NCI-H146 treated with DMSO at 0.1 percent for 48 hours (cell line): ENCODE results near the gene RAB3A.
A peak's percentile ranks its signal among the peaks of the same experiment; 100 is the strongest.
"Not testable (repeated sequence)": the region's sequence is repeated elsewhere in the genome, so short reads cannot be mapped to it uniquely, and the experiment has no call there.

ENCODE experiments used
- DNase-seq: peaks from one replicate; lab custom pipeline; 2025; ENCODE audit not compliant: unreplicated experiment; lab: John Stamatoyannopoulos, UW

Gene RAB3A

DNA sequence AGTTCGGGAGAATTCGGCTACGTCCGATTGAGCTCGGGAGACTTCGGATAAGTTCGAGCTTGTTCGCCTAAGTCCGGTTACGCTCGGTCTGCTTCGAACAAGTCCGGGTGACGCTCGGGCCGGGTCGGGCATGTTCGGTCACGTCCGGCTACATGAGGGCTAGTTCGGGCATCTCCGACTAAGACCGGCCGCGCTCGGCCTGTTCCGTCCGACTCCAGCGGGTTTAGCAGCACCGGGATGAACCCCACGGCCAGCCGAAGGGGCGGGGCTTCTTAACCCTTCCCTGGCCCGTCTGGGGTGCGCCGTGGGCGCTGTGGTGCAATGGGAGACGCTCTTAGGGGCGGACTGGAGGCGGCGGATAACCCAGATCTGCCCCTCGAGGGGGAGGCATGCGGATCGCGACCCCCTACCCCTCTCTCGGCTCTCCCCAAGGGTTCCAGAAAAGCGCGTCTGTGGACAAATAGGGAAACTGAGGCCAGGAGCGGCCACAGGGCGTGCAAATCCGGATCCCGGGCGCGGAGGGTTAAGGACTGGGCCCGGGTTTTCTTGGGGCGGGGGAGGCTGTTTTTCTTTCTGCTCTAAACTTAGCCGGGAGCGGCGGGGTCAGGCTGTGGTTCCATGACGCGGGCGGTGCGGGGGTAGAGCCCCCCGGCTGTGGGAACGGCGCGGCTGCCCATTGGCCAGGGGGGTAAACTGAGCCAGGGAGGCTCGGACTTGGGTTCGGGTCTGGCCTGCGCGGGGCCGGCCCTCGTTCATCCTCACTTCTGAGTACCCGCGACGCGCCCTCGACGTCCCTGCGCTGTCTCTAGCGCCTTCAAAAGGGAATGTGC, 20.9 kb upstream of the RAB3A start:
- DNase-seq: peak; percentile 97

- peak; percentile 48 for DNase-seq
Measured at GRCh38 chr19:18223860-18224524, 20.1 kb upstream of the RAB3A start.

DNA sequence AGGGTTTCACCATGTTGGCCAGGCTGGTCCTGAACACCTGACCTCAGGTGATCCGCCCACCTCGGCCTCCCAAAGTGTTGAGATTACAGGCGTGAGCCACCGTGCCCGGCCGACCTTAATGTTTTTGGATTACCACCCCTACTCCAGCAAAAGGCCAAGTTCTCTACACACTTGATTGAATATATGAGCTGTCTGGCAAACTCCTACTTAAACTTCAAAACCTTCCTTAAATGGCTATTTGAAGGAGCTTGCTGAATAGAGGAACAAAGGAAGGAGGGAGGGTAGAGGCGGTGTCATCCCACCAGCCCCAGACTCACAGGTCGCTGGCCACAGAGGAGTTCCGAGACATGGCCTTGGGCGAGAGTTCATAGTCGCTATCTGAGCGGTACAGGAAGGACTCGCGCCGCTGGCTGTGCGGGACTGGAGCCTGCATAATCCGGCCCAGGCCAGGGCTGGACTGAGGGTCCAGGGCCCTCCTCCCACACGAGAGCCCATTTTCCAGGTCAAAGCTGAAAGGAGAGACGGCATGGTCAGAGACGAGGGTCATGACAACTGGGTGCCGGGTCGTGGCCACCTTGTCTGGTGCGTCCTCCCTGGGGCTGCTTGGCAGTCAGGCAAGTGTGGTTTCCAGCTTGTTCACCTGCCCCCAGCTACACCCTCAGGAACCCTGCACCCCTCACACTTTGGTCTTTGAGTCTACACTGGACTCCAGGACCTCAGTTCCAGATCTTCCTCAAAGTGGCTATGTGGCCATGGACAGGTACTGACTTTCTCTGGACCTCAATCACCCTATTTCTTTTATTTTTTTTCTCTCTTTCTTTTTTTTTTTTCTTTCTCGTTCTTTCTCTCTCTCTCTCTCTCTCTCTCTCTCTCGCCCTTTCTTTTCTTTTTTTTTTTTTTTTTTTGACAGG, 18.2 kb upstream of the RAB3A start:
- DNase-seq: no peak

GRCh38 chr19:18220632-18221275, 16.9 kb upstream of the RAB3A start:
- DNase-seq: peak; percentile 58

DNA sequence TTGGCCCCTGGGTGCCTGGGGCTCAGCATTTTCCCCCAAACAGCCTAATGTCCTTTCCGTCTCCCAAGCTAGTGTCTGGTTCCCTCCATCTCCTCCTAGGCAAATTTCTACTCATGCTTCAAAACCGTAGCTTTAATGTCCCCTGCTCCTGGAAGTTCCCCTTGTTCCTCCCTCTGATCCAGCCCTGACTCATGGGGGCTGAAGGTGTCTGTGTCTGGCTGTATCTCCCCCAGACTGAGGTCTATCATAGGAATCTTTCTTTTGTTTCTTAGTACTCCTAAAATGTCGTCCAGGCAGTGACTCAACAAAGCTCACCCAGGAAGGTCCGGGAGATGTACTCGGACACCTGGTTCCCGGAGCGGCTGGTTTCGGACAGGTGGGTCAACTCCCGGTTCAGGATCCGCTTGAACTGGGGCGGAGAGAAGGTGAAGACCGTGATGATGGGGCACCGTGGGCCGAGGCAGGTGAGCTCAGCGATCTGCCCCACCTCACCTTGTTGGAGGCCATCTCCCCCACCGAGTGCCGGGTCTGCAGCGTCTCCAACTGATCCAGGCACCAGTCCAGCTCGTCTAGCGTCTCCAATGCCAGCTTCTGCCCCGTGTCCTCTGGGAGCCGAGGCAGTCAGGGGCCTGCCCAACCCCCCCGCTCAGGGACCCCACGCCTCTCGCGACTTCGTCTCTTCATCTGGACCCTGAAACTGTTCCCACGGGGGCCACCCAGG, 16.2 kb upstream of the RAB3A start:
- no peak for DNase-seq

DNA sequence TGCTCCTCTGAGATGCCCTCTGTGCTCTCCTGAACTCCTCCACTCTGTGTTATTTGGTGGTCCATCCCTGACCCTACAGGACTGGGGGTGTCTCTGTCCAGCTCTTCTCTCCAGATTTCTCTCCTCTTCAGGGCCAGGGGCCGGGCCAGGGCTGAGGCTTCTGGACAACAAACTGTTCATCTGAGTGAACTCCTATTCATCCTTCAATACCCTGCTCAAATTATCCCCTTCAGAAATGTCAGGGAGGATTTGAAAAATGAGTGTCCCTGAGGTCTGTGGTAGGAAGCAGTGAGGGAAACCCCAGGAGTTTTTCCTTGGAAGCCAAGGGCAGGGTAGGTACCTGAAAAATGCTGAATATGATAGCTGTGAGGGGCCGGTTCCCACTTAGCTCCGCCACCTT, 14.8 kb upstream of the RAB3A start:
- DNase-seq: no peak

DNA sequence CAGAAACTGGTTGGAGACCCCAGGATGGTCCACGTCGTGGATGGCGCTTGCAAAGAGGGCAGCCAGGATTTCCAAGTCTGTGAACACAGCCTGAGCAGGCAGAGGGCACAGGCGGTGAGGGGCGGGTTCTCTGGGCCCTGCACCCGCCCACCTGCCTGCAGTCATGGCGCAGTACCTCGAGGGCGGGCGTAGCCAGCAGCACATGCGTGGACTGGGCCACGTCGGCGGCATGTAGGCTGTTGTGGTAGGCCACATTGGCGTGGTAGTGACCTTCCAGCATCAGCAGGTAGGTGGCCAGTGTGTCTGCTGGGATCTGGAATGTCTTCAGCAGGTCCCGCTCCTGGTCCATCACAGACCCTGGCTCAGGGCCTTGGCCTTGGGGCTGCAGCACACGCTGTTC, 14.3 kb upstream of the RAB3A start:
- DNase-seq: no peak

GRCh38 chr19:18216789-18217188, 12.9 kb upstream of the RAB3A start:
- DNase-seq: no peak

DNA sequence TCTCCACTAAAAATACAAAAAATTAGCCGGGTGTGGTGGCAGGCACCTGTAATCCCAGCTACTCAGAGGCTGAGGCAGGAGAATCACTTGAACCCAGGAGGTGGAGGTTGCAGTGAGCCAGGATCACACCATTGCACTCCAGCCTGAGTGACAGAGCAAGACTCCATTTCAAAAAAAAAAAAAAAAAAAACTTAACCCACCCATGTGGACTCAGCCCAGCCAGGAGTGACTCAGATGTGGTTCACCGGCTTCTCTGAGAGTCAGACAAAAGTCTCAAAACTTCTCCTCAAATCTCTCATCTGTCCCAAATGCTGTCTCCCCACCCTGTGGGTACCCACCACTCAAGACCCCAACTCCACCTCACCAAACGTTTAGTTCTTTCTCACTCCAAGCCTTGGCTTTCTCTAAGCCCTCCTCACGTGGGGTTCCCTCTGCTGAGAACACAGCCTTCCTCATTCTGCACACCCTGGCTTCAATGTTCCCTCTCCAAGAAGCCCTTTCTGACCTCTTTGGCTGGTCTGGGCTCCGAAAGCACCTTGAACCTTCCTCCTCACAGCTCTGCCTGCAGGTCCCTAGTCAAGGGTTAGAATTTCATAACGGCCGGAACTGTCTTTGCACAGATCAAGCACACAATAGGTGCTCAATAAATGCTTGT, 11.1 kb upstream of the RAB3A start:
- DNase-seq: no peak

DNA sequence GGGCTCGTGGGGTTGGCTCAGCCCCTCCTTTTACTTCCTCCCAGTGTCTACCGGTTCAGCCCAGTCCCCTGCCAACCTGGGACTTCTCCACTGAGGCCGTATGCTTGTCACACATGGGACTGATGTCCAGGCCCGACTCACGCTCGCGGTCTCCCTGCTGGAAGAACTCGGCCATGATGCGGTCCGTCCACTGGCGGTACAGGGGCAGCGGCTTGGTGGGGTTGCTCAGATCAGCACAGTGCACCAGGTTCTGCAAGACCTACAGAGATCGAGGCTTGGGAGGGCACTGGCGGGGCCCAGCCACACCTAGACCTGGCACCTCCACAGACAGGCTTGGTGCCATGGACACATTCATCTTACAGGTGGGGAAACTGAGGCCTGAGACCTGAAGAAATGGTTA, 7.8 kb upstream of the RAB3A start:
- no peak for DNase-seq

DNA sequence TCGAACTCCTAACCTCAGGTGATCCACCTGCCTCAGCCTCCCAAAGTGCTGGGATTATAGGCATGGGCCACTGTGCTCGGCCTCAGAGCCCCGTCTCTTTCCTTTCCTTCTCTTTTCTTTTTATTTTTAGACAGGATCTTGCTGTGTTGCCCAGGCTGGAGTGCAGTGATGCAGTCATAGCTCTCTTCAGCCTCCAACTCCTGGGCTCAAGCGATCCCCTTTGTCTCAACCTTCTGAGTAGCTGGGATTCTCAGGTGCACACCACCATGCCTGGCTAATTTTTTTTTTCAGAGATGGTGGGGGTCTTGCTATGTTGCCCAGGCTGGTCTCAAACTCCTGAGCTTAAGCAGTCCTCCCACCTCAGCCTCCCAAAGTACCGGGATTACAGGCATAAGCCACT, 6.1 kb upstream of the RAB3A start:
- DNase-seq: not testable (repeated sequence)

DNA sequence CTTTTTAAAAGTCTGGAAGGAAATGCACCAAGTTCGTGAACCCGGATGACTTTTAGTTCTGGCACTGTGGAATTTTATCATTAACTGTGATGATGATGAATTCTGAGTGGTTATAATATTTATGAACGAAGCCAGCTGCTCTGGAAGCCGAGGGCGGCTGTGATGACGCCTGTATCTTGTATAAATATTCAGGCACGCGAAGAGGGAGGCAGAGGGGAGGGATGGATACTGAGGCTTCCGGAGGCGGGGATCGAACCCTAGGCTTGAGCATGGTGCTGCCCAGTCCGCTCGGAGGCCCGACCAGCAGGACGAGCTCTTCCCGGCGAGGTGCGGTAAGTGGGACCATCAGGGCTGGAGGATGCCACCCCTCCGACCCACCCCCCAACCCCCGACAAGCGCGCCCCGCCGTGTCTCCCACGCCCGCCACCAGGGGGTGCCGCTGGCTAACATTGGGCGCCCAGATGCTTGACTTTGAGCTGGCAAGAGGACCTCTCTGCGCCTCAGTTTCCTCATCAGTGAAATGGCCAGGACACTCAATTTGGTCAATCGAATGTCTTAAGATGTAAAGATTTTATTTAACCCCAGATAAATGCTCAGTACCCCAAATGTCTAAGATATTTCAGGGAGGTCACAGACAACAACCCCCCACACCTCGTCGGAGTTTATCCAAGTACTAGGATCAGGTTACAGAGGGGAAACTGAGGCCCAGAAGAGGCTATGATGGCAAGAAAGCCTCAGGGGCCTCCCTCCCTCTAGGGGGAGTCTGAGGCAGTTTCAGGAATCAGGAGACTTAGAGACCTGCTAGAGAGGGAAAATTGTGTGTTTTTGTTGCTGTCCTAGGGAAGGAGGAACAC, 4.5 kb upstream of the RAB3A start:
- no peak for DNase-seq

- no peak for DNase-seq
Measured at GRCh38 chr19:18206018-18206417, 2.2 kb upstream of the RAB3A start.

DNA sequence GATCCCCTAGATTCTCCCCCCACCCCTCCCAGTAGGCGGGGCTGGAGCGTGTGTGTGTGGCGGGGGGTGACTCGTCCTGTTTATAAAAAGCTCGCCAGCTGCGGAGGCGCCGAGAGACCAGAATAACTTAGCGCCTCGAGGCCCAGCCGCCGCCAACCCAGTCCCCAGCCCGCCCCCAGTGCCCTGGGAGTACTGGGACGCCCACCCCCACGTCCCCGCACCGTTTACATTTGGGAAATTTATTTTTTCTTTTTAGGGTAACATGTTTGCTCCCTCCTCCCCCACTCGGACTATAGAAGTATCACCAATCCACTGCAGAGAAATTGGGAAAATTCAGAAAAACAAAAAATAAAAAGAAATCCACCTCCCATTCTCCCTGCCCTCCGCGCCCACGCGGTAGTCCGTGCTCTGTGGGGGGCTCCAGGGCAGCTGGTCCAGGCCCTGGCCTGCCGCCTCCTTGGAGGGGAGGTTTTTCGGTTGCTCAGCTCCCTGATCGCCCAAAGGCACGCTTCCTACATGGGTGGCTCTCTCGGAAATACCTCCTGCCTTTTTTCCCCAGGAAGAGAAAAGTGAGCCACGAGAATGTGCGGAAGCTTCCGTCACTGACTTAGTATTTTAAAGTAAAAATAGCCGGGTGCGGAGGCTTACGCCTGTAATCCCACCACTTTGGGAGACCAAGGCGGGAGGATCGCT, 1.5 kb upstream of the RAB3A start:
- DNase-seq: peak; percentile 46

DNA sequence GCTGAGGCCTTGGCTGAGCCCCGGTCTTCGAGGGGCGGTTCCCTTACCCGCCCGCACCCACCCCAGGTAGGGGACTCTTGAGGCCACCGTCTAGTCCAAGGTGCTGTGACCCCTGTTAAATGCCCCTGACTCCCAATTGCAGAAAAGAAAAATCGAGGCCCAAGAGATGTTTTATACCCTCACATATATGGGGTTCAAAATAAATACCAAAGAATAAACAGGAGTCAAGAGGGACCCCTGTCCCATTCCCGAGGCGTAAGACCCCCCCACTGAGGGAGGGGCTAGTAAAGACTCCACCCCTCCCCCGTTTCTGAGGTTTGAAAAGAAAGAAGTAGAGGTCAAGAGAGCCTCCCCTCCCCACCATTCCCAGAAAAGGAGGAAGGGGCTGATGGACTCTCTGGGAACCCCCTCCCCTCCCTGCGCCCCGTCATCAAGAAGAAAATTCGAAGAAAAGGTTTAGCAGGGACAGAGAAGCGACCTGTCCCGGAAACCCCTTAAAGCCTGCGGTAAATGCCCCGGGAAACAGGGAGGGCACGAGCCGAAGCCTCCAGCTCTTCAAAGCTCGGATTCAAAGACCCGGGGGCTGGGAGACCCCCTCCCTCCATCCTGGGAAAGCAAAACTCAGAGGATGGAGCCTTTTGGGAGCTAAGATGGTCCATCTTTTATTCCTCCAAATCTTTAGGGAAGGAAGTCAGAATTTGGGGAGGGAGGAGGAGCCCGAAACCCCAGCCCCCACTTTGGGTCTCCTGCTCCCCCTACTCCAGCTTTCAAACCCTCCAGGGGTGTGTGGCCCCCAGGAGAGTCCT, 755 bp upstream of the RAB3A start:
- no peak for DNase-seq

DNA sequence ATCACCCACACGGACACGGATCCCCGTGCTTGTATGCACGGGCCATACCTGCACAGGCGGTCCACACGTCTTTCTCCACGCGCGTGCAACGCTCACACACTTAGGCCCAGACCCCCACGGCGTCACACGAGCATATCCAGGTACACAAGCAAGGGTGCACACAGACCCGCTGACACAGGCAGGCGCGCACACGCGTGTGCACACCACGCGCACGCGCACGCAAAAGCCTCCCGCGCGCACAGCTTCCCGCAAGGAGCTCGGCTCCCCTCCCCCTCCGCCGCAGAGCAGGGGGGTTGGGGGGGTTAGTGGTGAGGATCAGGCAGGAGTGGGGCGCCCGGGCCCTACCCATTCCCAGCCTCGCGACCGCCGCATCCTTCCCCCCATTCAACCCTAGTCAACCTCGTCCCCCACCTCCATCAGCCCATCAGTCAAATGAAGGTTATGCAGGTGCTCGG, 407 bp downstream of the RAB3A start:
- no peak for DNase-seq

DNA sequence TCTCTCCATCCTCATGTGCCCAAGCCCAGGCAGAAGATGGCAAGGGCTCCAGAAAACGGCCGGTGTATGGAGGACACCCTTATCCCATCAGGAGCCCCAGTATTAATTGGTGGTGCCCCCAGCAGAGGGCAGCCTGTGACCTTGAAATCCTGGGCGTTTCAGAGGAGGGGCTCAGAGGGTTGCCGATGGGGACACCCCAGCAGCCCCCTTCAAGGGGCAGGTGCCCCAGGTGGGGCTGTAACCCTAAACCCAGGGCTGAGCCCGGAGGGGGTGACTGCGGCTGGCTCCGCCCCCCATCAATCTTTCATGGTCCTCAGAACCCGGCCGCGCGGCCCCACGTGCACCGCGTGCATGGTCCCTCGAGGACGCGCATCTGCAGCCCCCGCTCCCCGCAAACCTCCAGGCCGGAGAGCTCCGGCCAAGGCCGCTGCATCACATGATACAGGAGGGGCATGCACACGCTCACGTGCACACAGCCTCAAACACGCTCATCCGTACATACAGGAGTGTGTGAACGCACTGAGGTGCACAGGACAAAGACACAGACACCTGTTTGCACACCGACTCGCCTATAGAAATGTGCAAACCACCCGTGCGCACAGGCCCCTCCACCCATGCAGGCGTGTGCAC, 949 bp downstream of the RAB3A start:
- DNase-seq: no peak
